Endothelial cell of umbilical vein (primary cell): ENCODE measurements around the gene HLA-DPA1.

Source experiments
- EZH2 ChIP-seq: IDR thresholded peaks from 2 replicates; pipeline ENCODE4 v1.6.1; 2012; ENCODE audit warnings: borderline replicate concordance, low read depth, mild to moderate bottlenecking, moderate library complexity, low read length, inconsistent platforms; ENCODE audit not compliant: severe bottlenecking
- POLR2A ChIP-seq: IDR thresholded peaks from 2 replicates; pipeline ENCODE4 v1.6.1; 2012; ENCODE audit warnings: low read depth, mild to moderate bottlenecking, control low read depth, low read length
- POLR2AphosphoS5 ChIP-seq: IDR thresholded peaks from 2 replicates; pipeline ENCODE4 v1.6.1; 2012; ENCODE audit warnings: low read depth, mild to moderate bottlenecking, control low read depth, low read length, moderate library complexity; ENCODE audit not compliant: insufficient read depth

DNA sequence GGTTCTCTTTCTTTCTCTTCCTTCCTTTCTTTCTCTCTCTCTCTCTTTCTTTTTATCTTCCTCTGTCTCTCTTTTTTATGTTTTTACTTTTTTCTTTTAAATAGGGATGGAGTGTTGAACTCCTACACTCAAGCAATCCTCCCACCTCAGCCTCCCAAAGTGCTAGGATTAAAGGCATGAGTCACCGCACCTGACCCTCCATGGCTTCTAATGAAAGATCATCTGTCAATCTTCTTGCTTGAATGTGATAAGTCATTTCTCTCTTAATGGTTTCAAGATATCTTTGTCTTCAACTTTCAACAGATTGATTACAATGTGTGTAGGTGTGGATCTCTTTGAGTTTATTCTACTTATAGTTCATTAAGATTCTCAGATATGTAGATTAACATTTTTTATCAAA, 38.9 kb downstream of the HLA-DPA1 start:
- TF ChIP-seq EZH2 = no peak
- TF ChIP-seq POLR2A = no peak
- TF ChIP-seq POLR2AphosphoS5 = no peak
